ENCODE measurements around the gene PANK2. TPM values are rescaled to one million over a fixed set of nuclear protein-coding genes. Genes with fewer than 3 reads are reported as not detected.

Gene PANK2
- polyA plus RNA-seq, 1 of the 3 experiments (the other 2 are of a cell fraction): 17.7 TPM

- TF ChIP-seq REST (IDR thresholded peaks at IDR 0.05; ENCODE audit: low read depth, low read length) (no peak), RXRA (IDR thresholded peaks at IDR 0.05; ENCODE audit: borderline replicate concordance, low read depth) (no peak), NRF1 (IDR thresholded peaks at IDR 0.05; ENCODE audit: low read depth, low read length) (no peak), FOXJ3 (CRISPR knock-in tag; IDR thresholded peaks at IDR 0.05) (no peak), SMC3 (IDR thresholded peaks at IDR 0.05; ENCODE audit: low read depth, low read length) (no peak), GATA2 (CRISPR knock-in tag; IDR thresholded peaks at IDR 0.05) (no peak), TCF12 (IDR thresholded peaks at IDR 0.05) (no peak), PBX3 (IDR thresholded peaks at IDR 0.05) (no peak), RFX5 (IDR thresholded peaks at IDR 0.05; ENCODE audit: low read length) (no peak), USF2 (IDR thresholded peaks at IDR 0.05; ENCODE audit: borderline replicate concordance, low read depth, low read length) (no peak)
These were observed 11.0 kb downstream of the PANK2 start (continued) for GRCh38 chr20:3900187-3900604.

GRCh38 chr20:3901028-3901705, 12.0 kb downstream of the PANK2 start:
- Histone ChIP-seq H3K9ac (no peak overlapping the region), H3K9me2 (no peaks in the 10 kb centered on the region), H3K9me3 (no peaks in the 10 kb centered on the region), H3K4me3 (ENCODE audit: low read depth in 2 of 2, low read length in 1 of 2) (no peak overlapping the region), H3F3A (replicated peaks; ENCODE audit: insufficient read depth) (peaks cover 28% of the 10 kb centered on the region), H2AFZ (ENCODE audit: low read depth) (no peak overlapping the region), H3K79me2 (ENCODE audit: insufficient read depth) (peaks cover 100% of the 10 kb centered on the region), H3K36me3 (replicated peaks in 1 of 2; ENCODE audit: control insufficient read depth in 1 of 2, insufficient read depth in 2 of 2, low read length in 1 of 2) (peaks cover 0 to 4% of the 10 kb centered on the region in 2 experiments), H3K27me3 (ENCODE audit: insufficient read depth) (no peaks in the 10 kb centered on the region), H4K20me1 (ENCODE audit: insufficient read depth) (peaks cover 100% of the 10 kb centered on the region), H3K27ac (ENCODE audit: low read depth in 2 of 2, low read length in 1 of 2) (peak overlapping the region in 1 of 2 experiments; percentile 8; a peak in 1 of 4 replicates), H3K4me1 (ENCODE audit: control insufficient read depth in 1 of 2, insufficient read depth in 2 of 2, low read depth in 1 of 2, low read length in 1 of 2) (peaks cover 0 to 18% of the 10 kb centered on the region in 2 experiments; a peak in 2 of 4 replicates), H3K4me2 (0 out of 2 replicates have a peak overlapping the region, but pooled peaks have one; percentile 7)
- no peak for TF ChIP-seq TEAD4 (IDR thresholded peaks at IDR 0.05; ENCODE audit: borderline replicate concordance, insufficient read depth)
- no peak for TF ChIP-seq TCF12 (IDR thresholded peaks at IDR 0.05)
- TF ChIP-seq ELF1 (IDR thresholded peaks at IDR 0.05): no peak
- TF ChIP-seq FOXJ3 (CRISPR knock-in tag; IDR thresholded peaks at IDR 0.05): no peak
- TF ChIP-seq SIN3A (IDR thresholded peaks at IDR 0.05; ENCODE audit: borderline replicate concordance, low read depth, low read length): no peak
- TF ChIP-seq USF2 (IDR thresholded peaks at IDR 0.05; ENCODE audit: borderline replicate concordance, low read depth, low read length): no peak
- TF ChIP-seq RFX5 (IDR thresholded peaks at IDR 0.05; ENCODE audit: low read length): no peak
- TF ChIP-seq CHD2 (IDR thresholded peaks at IDR 0.05; ENCODE audit: low read length, partially characterized antibody): no peak
- ChIA-PET CTCF (interaction anchor here (2.0 kb wide), 1 partner anchor 113 kb away, joined by 4 read pairs; no protein-coding TSS in a partner anchor), POLR2A (no interaction called here)
- no peak for DNase-seq
- WGBS (ENCODE audit: low lambda C conversion rate): 80% methylated on average over 3 of the region's 3 CpGs
